NK-92 (cell line): ENCODE measurements around the gene SYMPK.
A peak's percentile ranks its signal among the peaks of the same experiment; 100 is the strongest.
"Not testable (repeated sequence)": the region's sequence is repeated elsewhere in the genome, so short reads cannot be mapped to it uniquely, and the experiment has no call there.

Experiments used
- DNase-seq: peaks from one replicate; lab custom pipeline; 2025; ENCODE audit not compliant: unreplicated experiment; lab: John Stamatoyannopoulos, UW

Gene SYMPK

GRCh38 chr19:45862564-45863334, at the start of gene SYMPK:
SYMPK (minus strand) TSS chr19:45863147; CDS start chr19:45854495, 8,652 bp downstream.
- DNase-seq: peak; percentile 93

GRCh38 chr19:45911291-45911690, 48.3 kb upstream of the SYMPK start:
- DNase-seq: no peak

GRCh38 chr19:45908956-45909355, 46.0 kb upstream of the SYMPK start:
- no peak for DNase-seq

- DNase-seq: no peak
Measured at GRCh38 chr19:45906221-45906620, 43.3 kb upstream of the SYMPK start.

GRCh38 chr19:45905011-45905410, 42.1 kb upstream of the SYMPK start:
- no peak for DNase-seq

- peak; percentile 94 for DNase-seq
Measured at GRCh38 chr19:45902651-45903625, 40.0 kb upstream of the SYMPK start.

- DNase-seq: no peak
Measured at GRCh38 chr19:45901912-45902650, 39.1 kb upstream of the SYMPK start, which contains the start of gene MYPOP. MYPOP (minus strand) TSS chr19:45902613; CDS start chr19:45901773, 840 bp downstream.

GRCh38 chr19:45901432-45901911, 38.5 kb upstream of the SYMPK start:
- DNase-seq: no peak

GRCh38 chr19:45900738-45901431, 37.9 kb upstream of the SYMPK start:
- DNase-seq: no peak

GRCh38 chr19:45899919-45900589, 37.1 kb upstream of the SYMPK start:
- no peak for DNase-seq

- no peak for DNase-seq
Measured at GRCh38 chr19:45899253-45899652, 36.3 kb upstream of the SYMPK start.

- DNase-seq: no peak
Measured at GRCh38 chr19:45897261-45897812, 34.4 kb upstream of the SYMPK start.

- DNase-seq: not testable (repeated sequence)
Measured at GRCh38 chr19:45895983-45896599, 33.1 kb upstream of the SYMPK start.

GRCh38 chr19:45895519-45895972, 32.6 kb upstream of the SYMPK start:
- DNase-seq: no peak

- no peak for DNase-seq
Measured at GRCh38 chr19:45890877-45891276, 27.9 kb upstream of the SYMPK start.

GRCh38 chr19:45889210-45889885, 26.4 kb upstream of the SYMPK start:
- DNase-seq: no peak

GRCh38 chr19:45887200-45887710, 24.3 kb upstream of the SYMPK start:
- no peak for DNase-seq
